Ishikawa (cell line): ENCODE measurements around the gene TET1.

Source experiments
- CEBPB ChIP-seq: IDR thresholded peaks from 2 replicates; pipeline ENCODE4 v1.6.1; 2012
- CREB1 ChIP-seq: IDR thresholded peaks from 2 replicates; pipeline ENCODE4 v1.6.1; 2012; ENCODE audit warnings: low read depth
- EGR1 ChIP-seq: IDR thresholded peaks from 2 replicates; pipeline ENCODE4 v1.6.1; 2012
- EP300 ChIP-seq: IDR thresholded peaks from 2 replicates; pipeline ENCODE4 v1.6.1; 2012; ENCODE audit warnings: borderline replicate concordance
- FOXM1 ChIP-seq: IDR thresholded peaks from 2 replicates; pipeline ENCODE4 v1.6.1; 2012; ENCODE audit warnings: low read depth, borderline replicate concordance
- MAX ChIP-seq: IDR thresholded peaks from 2 replicates; pipeline ENCODE4 v1.6.1; 2012
- NFIC ChIP-seq: IDR thresholded peaks from 2 replicates; pipeline ENCODE4 v1.6.1; 2012
- RAD21 ChIP-seq: IDR thresholded peaks from 2 replicates; pipeline ENCODE4 v1.6.1; 2012; ENCODE audit warnings: low read depth
- REST ChIP-seq: IDR thresholded peaks from 2 replicates; pipeline ENCODE4 v1.6.1; 2012; ENCODE audit warnings: low read depth, mild to moderate bottlenecking
- TAF1 ChIP-seq: IDR thresholded peaks from 2 replicates; pipeline ENCODE4 v1.6.1; 2012; ENCODE audit warnings: low read depth, mild to moderate bottlenecking
- TCF12 ChIP-seq: IDR thresholded peaks from 2 replicates; pipeline ENCODE4 v1.6.1; 2012; ENCODE audit warnings: low read depth
- TEAD4 ChIP-seq: IDR thresholded peaks from 2 replicates; pipeline ENCODE4 v1.6.1; 2012
- USF1 ChIP-seq: IDR thresholded peaks from 2 replicates; pipeline ENCODE4 v1.6.1; 2012
- YY1 ChIP-seq: IDR thresholded peaks from 2 replicates; pipeline ENCODE4 v1.6.1; 2012; ENCODE audit warnings: low read depth
- ZBTB7A ChIP-seq: IDR thresholded peaks from 2 replicates; pipeline ENCODE4 v1.6.1; 2012; ENCODE audit warnings: low read depth

The TET1 gene

GRCh38 chr10:68732651-68733050 lies 172.5 kb downstream of the TET1 start:
- TF ChIP-seq CEBPB (no peak), REST (no peak)

- TF ChIP-seq USF1 (no peak), CREB1 (no peak), MAX (no peak), TAF1 (no peak), EGR1 (no peak), ZBTB7A (no peak), NFIC (no peak), EP300 (no peak), TEAD4 (no peak), FOXM1 (no peak), REST (no peak), YY1 (no peak), TCF12 (no peak), CEBPB (no peak), RAD21 (no peak)
Observed at GRCh38 chr10:68734349-68734748, 174.2 kb downstream of the TET1 start.

GRCh38 chr10:68735119-68735518 lies 175.0 kb downstream of the TET1 start:
- TF ChIP-seq ZBTB7A, result no peak
- no peak for TF ChIP-seq USF1
- TF ChIP-seq TEAD4, result no peak
- TF ChIP-seq CREB1, result no peak
- TF ChIP-seq FOXM1, result no peak
- no peak for TF ChIP-seq REST
- TF ChIP-seq NFIC, result no peak
- TF ChIP-seq MAX, result no peak
- no peak for TF ChIP-seq CEBPB
- TF ChIP-seq RAD21, result no peak
- TF ChIP-seq TAF1, result no peak
- no peak for TF ChIP-seq TCF12
- TF ChIP-seq EGR1, result no peak

GRCh38 chr10:68742397-68742796 lies 182.3 kb downstream of the TET1 start:
- TF ChIP-seq CREB1 (no peak), TCF12 (no peak), MAX (no peak), RAD21 (no peak), TAF1 (no peak), EGR1 (no peak), USF1 (no peak)
